ENCODE results near the gene EFNB2. TPM values are rescaled to one million over a fixed set of nuclear protein-coding genes. Genes with fewer than 3 reads are reported as not detected.

EFNB2 gene
- total and polyA plus RNA-seq, 2 of the 8 experiments (the other 6 are each of a cell fraction or from before 2014, with no cell fraction given): 8.2 to 12.0 TPM

- no peak overlapping the region for H2BK120ac ChIP-seq (replicated peaks; ENCODE audit: low read depth, low read length)
- H2AK5ac ChIP-seq (ENCODE audit: low read depth, low read length): no peak overlapping the region
- no peaks in the 10 kb centered on the region for H3K27me3 ChIP-seq (replicated peaks in 1 of 4; ENCODE audit: control insufficient read depth in 3 of 4, extremely low read depth in 1 of 4, insufficient read depth in 3 of 4, low read length in 3 of 4)
- H2BK5ac ChIP-seq (ENCODE audit: low read depth, low read length): no peak overlapping the region
- H3K56ac ChIP-seq (replicated peaks; ENCODE audit: insufficient read length, low read depth, low read length): no peak overlapping the region
- no peak overlapping the region for H2BK12ac ChIP-seq (ENCODE audit: low read depth, low read length)
- H3K79me2 ChIP-seq (ENCODE audit: control insufficient read depth in 1 of 2, insufficient read depth in 2 of 2, low read length in 2 of 2): no peaks in the 10 kb centered on the region
- no peak overlapping the region for H3K4me3 ChIP-seq (ENCODE audit: extremely low read depth in 1 of 4, insufficient read depth in 2 of 4, low read depth in 3 of 4, low read length in 4 of 4)
- H2BK15ac ChIP-seq (ENCODE audit: low read length): no peak overlapping the region
- H3K4me1 ChIP-seq (replicated peaks in 1 of 4; ENCODE audit: control insufficient read depth in 3 of 4, insufficient read depth in 4 of 4, low read length in 3 of 4): no peaks in the 10 kb centered on the region
- H3K27ac ChIP-seq (ENCODE audit: low read depth, low read length): no peak overlapping the region
- DNase-seq (ENCODE audit: low read depth in 1 of 2, low spot score in 2 of 2) (no peak), FAIRE-seq (no peak)
- ChIA-PET CTCF (ENCODE audit: partially characterized antibody) (no interaction called here), POLR2A (ENCODE audit: partially characterized antibody) (no interaction called here)
- H3K23ac ChIP-seq (ENCODE audit: insufficient read length): no peak overlapping the region
- no peak overlapping the region for H3K14ac ChIP-seq (ENCODE audit: insufficient read length)
- 92% methylated on average over 6 of the region's 6 CpGs; no CpG with 5 or more reads in 1 of the 2 experiments for WGBS, 2 experiments (ENCODE audit: extremely low coverage in 1 of 2, insufficient coverage in 1 of 2, insufficient read length in 1 of 2, insufficient replicate concordance in 2 of 2, low coverage in 1 of 2, low lambda C conversion rate in 2 of 2, missing lambda C conversion rate in 1 of 2)
- H3K9me3 ChIP-seq (ENCODE audit: insufficient read depth in 2 of 2, low read depth in 1 of 2, low read length in 1 of 2): no peaks in the 10 kb centered on the region
- H2AFZ ChIP-seq (ENCODE audit: low read length): no peak overlapping the region
- no peak overlapping the region for H4K91ac ChIP-seq (replicated peaks; ENCODE audit: insufficient read length, low read length)
- H3K36me3 ChIP-seq (ENCODE audit: control insufficient read depth in 2 of 4, insufficient read depth in 4 of 4, low read length in 3 of 4): peaks cover 3 to 10% (median 6%) of the 10 kb centered on the region in 4 experiments; a peak in 5 of 8 replicates
- peaks cover 2% of the 10 kb centered on the region; the same call in 1 of the 2 replicates for H3K23me2 ChIP-seq (ENCODE audit: low read depth, low read length)
- H4K20me1 ChIP-seq (replicated peaks in 1 of 2; ENCODE audit: control insufficient read depth in 1 of 2, insufficient read depth in 2 of 2, low read length in 2 of 2): peaks cover 0 to under 1% of the 10 kb centered on the region in 2 experiments
- no peak overlapping the region for H3K4ac ChIP-seq (replicated peaks; ENCODE audit: insufficient read length, low read depth, low read length)
- no peak overlapping the region for H2BK20ac ChIP-seq (ENCODE audit: low read length)
- H3K4me2 ChIP-seq (ENCODE audit: insufficient read depth in 1 of 2, low read depth in 2 of 2, low read length in 2 of 2): no peak overlapping the region
- no peak overlapping the region for H3K9ac ChIP-seq (replicated peaks in 1 of 4; ENCODE audit: extremely low read depth in 1 of 4, low read depth in 3 of 4, low read length in 3 of 4)
- H3K18ac ChIP-seq (ENCODE audit: extremely low read depth, low read length): no peak overlapping the region
- H3K79me1 ChIP-seq (ENCODE audit: low read depth, low read length): no peaks in the 10 kb centered on the region
- H4K8ac ChIP-seq (ENCODE audit: extremely low read depth, insufficient read depth, low read length): no peak overlapping the region
- no peak overlapping the region for H4K5ac ChIP-seq (ENCODE audit: insufficient read length, low read depth, low read length)
- TF ChIP-seq NANOG (IDR thresholded peaks at IDR 0.05; ENCODE audit: insufficient read depth, low read depth, low read length, poor library complexity, severe bottlenecking) (no peak), CHD1 (IDR thresholded peaks at IDR 0.05; ENCODE audit: low read depth, low read length) (no peak), SIRT6 (IDR thresholded peaks at IDR 0.05; ENCODE audit: low read length) (no peak), POLR2AphosphoS5 (IDR thresholded peaks at IDR 0.05; ENCODE audit: low read depth, low read length) (no peak), EGR1 (IDR thresholded peaks at IDR 0.05; ENCODE audit: borderline replicate concordance, low read depth, low read length) (no peak), BACH1 (IDR thresholded peaks at IDR 0.05; ENCODE audit: low read length) (no peak), KDM5A (IDR thresholded peaks at IDR 0.05; ENCODE audit: low read length) (no peak), SP4 (IDR thresholded peaks at IDR 0.05; ENCODE audit: low read length) (no peak), SAP30 (IDR thresholded peaks at IDR 0.05; ENCODE audit: insufficient read depth, insufficient replicate concordance, low read length) (no peak), CTBP2 (IDR thresholded peaks at IDR 0.05; ENCODE audit: borderline replicate concordance, insufficient read depth, insufficient read length, low read length) (no peak), KDM4A (IDR thresholded peaks at IDR 0.05; ENCODE audit: low read depth, low read length, severe bottlenecking) (no peak), RNF2 (IDR thresholded peaks at IDR 0.05; ENCODE audit: borderline replicate concordance, low read depth, low read length, missing control alignments, poor library complexity, severe bottlenecking) (no peak), SRF (IDR thresholded peaks at IDR 0.05; ENCODE audit: low read depth, low read length) (no peak), HDAC6 (IDR thresholded peaks at IDR 0.05; ENCODE audit: low read depth, low read length) (no peak)
Observed at GRCh38 chr13:106487129-106487528, 48.3 kb downstream of the EFNB2 start.

Data from H1 (cell line).